Stomach (tissue), 4 donors: Measurements from ENCODE around the gene PTPRU.

ENCODE experiments used
- EP300 ChIP-seq: sonication (generic); formaldehyde crosslinking; IDR thresholded peaks from one replicate; pipeline ENCODE4 v1.6.1; 2017; ENCODE audit warnings: antibody characterized with exemption
- POLR2A ChIP-seq, 4 donors: fragments of 450-650 bp; IDR thresholded peaks; one replicate each; pipeline ENCODE4 v1.6.1; 2016; ENCODE audit warnings: antibody characterized with exemption in 4 of 4, control low read depth in 2 of 4, mild to moderate bottlenecking in 1 of 4, moderate library complexity in 1 of 4
- TF ChIP-seq, protein P1 (sequence below), 7 experiments: fragments of 450-650 bp in 4 of 7; fragments of 200-600 bp in 3 of 7; sonication (generic) in 3 of 7; IDR thresholded peaks; one replicate each; pipeline ENCODE4 v1.5.1; 2016 to 2019; ENCODE audit warnings: antibody characterized with exemption in 7 of 7, control low read depth in 2 of 7, mild to moderate bottlenecking in 1 of 7

DNA sequence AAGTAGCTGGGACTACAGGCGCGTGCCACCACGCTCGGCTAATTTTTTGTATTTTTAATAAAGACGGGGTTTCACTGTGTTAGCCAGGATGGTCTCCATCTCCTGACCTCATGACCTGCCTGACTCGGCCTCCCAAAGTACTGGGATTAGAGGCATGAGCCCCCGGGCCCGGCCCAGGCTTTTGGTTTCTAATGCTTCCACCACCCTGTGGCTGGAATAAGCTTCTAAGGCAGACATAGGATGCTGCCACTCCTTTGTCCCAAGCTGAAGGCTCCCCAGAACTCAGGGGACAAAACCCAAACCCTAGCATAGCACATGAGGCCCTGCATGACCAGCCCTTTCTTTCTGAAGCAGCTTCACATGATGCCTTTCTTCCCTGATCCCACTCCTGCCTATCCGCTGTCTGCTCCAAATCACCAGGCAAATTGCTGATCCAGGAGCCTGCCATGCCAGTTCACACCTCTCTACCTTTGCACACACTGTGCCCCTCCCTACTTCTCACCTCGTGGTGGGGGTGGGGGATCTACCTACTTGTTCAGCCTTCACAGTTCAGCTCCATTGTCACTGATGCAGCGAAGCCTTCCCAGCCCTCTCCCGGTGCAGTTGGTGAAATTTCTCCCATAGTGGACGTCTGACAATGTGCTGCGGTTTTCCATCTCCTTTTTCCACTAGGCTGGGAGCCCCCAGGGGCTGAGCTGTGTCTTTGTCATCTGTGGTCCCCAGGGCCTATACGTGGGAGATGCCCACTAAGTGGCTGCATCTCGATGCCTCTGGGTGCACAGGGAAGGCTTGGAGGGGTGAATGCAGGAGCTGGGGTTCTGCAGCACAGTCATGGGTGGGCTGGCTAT, 6.9 kb downstream of the PTPRU start:
- TF ChIP-seq POLR2A (IDR thresholded peaks at IDR 0.05) (no peak), EP300 (no peak)
- TF ChIP-seq, protein P1, sequence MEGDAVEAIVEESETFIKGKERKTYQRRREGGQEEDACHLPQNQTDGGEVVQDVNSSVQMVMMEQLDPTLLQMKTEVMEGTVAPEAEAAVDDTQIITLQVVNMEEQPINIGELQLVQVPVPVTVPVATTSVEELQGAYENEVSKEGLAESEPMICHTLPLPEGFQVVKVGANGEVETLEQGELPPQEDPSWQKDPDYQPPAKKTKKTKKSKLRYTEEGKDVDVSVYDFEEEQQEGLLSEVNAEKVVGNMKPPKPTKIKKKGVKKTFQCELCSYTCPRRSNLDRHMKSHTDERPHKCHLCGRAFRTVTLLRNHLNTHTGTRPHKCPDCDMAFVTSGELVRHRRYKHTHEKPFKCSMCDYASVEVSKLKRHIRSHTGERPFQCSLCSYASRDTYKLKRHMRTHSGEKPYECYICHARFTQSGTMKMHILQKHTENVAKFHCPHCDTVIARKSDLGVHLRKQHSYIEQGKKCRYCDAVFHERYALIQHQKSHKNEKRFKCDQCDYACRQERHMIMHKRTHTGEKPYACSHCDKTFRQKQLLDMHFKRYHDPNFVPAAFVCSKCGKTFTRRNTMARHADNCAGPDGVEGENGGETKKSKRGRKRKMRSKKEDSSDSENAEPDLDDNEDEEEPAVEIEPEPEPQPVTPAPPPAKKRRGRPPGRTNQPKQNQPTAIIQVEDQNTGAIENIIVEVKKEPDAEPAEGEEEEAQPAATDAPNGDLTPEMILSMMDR (IDR thresholded peaks at IDR 0.05), result no peak
